Measurements from ENCODE around the gene TRAP1.
"Not testable (repeated sequence)": the region's sequence is repeated elsewhere in the genome, so short reads cannot be mapped to it uniquely, and the experiment has no call there.

The TRAP1 gene

DNA sequence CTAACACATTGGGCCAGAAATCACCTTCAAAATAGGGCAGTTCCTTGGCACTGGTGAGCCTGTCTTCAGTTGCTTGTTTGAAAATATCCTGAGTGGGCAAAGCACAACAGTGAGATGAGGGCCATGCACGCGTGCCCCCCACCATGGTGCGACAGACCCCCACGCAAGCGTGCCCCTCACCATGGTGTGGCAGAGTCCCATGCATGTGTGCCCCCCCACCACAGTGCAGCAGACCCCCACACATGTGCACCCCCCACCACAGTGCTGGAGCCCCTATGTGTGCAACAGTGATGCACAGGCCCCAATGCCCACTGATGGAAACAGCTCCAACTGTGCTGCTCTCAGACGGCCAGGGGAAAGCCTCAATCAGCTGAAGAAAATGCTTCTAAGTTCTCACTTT, 18.8 kb upstream of the TRAP1 start:
- no peak for DNase-seq (ENCODE audit: low spot score)

DNA sequence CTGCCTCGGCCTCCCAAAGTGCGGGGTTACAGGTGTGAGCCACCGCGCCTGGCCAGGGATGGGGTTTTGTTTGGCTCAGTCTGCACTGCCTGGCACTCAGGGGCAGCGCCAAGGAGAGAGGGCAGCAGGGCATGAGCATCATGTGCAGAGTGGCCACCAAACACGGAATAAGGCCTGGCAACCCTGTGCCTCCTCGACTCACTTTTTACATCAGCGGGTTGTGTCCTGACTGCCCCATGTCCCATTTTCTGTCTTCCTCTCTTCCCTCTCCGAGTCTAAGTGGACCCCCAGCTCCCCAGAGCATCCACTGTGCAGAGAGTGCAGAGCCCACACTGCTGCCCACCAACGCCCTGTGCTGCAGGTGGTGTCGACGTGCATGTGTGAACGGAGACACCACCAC, 18.2 kb upstream of the TRAP1 start:
- DNase-seq (ENCODE audit: low spot score), result no peak

DNA sequence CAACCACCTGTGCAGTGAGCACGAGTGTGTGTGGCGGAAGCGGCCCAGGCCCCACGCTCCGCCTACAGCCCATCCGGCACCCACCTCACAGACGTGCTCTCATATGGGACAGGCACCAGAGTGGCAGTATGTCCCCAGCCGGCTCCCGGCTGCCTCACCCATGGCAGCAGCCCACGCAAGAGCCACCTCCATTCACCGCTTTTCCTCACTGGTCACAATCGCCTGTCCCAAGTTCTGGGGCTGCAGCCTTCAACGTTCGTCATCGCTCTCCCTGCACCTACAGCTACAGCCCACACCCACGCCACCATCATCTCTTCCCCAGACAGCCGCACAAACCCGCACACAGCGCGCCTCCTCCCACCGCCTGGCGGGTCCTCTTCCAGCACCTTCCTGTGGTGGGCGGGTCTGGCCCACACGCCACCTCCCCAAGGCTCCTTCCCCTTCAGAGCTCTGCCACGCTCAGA, 17.5 kb upstream of the TRAP1 start:
- DNase-seq (ENCODE audit: low spot score), result no peak

DNA sequence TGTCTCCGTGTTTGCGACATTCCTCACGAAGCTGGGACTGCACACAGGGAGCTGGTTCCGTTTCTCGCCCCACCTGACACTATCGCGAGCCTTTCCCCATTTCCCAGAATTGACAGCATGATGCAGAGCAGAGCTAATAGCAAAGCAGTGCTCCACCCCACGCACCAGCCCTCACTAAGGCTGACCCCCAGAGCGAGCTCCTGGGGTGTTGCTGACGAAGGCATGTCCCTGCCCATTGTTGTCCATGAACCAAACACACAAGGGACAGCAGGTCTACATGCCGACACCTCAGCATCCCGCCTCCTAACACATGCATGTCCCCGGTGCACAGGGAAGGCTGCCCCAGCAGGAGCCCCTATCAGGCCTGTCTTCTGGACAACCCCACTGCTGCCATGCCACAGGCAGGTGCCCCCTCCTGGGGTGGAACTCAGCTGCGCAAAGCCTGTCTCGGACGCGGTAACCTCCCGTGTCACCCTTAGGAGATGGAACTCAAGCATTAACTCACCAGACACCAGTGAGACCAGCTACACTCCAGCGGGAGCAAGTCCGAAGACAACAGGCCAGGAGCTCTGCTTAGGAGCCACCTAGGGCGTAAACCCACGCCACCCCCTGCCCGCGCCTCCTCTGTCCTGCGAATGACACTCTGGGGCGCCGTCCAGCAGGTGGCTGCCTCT, 16.9 kb upstream of the TRAP1 start:
- no peak for DNase-seq (ENCODE audit: low spot score)

DNA sequence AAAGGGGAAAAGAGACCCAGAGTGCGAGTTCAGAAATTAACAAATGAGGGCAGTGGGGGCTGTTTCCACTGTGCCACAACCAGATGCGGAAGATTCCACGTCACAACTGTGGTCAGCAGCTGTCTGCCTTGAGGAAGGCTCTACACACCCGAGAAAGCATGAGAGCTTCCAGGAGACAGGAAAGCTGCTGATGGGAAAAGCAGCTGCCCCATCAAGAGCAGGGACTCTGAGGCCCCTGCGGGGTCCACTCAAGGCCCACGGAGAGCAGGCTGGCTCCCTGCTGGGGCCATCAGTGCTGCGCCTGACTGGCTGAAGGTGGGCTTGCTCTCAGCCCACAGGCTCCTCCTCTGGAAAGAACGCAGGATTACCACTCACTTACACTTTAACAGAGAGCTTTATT, 14.8 kb upstream of the TRAP1 start:
- DNase-seq (ENCODE audit: low spot score), result no peak

DNA sequence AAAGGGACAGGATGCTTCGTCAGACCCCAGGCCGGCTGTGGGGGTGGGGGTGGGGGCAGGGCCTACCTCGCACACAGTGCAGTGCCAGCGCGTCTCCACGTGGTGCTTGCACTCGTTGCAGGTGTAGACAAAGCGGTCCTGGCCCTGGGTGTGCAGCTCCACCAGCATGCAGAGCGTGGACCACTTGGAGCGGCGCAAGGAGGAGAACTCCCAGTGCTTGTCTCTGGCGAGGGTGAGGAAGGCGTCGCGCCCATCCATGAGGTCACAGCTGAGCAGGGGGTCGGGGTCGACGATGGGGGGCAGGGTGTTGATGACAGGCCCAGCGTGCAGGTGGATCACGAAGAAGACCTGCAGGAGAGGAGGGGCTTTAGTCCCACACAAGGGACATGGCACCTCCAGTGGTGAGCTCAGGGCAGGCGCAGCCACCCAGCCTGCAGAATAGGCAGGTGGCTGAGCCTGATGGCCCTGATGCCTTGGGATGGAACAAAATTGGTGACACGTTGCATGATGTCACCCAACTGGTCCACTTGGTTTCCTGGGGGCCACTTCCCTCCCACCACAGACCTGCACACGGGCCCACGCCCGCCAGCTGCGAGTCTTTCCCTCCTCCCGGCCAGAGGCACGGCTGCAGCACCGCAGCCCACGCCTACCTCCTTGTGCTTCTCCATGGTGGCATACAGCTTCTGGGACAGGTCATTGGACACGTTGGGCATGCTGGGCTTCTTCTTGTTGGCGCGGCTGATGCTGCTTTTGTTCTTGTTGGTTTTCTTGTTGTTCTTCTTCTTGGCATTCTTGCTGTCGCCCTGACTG, 14.0 kb upstream of the TRAP1 start:
- no peak for DNase-seq (ENCODE audit: low spot score)

DNA sequence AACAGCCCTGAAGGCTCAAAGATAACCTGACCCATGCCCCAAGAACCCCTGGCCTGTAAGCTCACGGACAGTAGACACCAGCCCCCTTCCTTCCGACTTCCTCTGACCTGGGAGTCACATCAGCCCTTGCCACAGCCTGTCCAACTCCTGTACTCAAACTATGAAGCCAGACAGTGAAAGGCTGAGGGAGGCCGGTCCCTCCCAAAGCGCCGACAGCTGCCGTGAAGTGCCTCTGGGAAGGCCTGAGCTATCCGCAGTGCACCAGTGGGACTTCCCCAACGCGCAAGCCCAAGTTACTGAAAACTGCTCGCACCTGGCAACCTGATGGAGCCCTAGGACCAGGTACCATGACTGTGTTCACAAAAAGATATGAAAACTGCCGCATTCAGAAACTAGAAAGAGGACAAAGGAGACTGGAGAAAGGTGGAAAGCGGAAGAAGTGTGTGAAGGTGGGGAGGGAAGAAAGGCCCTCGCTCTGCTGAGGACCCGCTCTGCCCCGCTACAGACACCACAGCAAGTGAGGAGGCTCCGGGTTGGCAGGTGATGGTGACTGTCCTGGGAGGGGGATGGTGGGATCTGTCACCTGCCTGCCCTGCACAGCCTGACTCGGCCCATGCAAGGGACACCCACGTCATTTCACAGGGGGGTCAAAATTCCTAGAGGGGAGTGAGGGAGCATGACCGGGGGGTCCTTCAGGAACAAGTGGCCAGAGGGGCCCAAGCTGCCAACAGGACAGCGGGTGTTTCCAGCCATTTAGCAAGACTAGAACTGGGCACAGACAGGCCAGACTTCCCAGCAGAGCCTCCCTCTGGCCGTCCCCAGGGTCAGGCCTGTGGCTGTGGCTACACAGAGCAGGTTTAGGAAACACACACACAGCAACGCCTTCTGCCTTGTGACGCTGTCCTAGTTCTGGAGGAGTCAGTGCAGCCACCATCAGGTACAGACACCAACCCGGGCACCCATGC, 13.1 kb upstream of the TRAP1 start:
- no peak for DNase-seq (ENCODE audit: low spot score)

DNA sequence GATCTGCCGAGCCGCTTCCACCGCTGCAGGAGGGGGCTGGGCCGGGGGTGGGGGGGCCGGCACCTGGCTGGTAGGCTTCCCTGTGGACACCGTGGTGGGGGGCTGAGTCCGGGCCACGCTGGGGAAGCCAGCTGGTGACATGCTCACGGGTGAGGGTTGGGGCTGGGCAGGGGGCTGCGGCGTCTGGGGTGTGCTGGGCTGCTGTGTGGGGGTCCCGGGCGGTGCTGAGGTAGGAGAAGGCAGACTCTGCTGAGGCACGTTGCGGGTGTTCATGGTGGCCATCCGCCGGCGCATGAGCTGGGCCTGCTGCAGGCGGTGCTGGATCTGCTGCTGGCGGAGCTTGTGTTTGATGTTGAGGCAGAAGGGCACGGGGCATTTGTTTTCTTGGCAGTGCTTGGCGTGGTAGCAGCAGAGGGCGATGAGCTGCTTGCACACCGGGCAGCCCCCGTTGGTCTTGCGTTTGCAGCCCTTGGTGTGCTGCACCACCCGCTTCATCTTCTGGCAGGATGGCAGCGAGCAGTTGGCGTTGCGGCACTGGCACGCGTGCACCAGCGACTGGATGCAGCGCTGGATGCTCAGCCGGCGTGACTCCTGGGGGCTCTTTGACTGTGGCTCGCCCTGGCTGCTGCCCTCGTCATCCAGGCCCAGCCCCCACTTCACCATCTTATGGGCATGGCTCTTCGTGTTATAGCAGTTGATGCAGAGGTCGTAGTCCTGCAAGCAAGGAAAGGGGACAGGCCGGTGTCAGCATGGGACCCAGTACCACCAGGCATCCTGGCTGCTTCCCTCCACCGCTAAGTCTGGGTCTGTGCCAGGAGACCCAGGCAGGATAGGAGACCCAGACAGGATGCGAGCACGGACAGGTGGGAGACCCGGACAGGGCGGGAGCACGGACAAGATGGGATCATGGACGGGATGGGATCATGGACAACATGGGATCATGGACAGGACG, 12.1 kb upstream of the TRAP1 start:
- DNase-seq (ENCODE audit: low spot score), result no peak

DNA sequence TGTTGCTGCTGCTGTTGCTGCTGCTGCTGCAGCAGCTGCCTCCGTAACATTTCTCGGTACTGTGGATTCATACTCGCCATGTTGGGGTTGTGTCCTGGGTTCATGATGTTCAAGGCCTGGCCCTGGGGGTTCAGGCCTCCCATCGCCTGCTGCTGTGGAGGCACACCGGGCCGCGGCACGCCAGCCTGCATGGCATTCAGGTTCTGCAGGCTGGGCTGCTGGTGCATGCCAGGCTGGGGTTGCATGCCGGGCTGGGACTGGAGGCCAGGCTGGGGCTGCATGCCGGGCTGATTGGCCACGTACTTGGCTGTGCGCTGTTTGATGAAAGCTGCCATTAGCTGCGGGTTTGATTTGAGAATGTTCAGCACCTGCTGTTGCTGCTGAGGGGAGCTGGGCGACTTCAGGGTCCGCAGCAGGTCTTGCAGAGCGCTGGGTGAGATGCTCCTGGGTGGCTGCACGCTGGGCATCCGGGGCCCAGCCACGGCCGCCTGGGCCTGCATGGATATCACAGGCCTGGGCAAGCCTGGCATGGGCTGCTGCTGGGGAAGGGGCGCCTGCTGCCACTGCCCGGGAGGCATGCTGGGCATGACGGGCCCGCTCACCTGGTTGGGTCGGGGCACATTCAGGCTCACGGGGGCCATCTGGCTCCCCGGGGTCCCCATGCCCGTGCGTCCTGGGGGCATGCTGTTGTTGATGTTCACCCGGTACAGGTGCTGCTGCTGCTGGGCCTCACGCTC, 11.3 kb upstream of the TRAP1 start:
- no peak for DNase-seq (ENCODE audit: low spot score)

DNA sequence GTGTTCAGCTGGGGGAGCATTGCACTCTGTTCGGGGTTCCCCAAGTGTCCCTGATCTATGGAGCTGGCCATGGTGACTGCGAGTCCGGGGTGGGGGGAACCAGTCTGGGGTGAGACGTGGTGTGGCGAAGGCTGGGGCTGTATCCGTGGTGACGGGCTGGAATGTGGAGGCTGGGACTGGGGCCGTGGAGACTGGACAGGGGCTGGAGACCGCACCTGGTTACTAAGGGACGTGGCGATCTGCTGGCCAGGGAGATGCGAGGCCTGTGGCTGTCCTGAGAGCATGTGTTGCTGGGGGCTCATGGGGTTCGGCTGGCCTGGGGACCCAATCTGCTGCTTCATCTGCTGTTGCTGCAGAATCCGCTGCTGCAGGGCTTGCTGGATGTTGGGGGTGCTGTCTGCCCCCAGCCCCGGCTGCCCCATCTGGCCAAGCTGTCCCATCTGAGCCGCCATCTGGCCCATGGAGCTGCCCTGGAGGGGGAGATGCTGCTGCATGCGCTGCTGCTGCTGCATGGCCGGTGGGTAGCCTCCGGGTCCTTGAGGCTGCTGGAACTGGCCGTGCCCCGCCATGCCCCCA, 10.6 kb upstream of the TRAP1 start:
- DNase-seq (ENCODE audit: low spot score), result no peak

DNA sequence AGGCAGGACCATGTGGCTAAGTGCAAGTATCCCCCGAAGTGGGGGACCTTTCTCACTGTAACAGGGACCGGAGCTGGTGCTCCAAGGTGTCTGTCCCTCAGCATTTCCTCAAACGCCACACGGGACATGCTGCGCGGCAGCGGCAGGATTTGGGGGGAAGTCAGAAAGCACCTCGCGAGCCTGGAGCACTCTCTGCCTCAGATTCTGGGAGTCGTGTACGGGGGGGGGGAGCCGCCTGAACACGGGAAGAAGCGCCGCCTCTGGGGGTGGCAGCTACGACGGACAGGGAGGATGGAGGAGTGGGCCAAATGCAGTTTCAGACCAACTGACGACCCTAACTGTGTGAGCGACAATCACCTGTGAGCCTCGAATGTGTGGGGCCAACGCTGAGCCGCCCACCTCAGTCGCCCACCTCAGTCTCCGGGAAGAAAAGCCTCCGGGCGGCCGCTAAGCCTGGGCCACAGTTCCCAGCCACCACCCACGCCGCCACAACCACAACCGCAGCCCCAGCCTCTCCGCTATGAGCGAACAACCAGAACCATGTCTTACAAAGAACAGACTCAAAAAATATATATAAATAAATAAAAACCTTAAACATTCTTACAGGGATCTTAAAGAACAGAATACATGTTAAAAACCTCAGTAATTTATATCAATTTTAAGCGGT, 8.8 kb upstream of the TRAP1 start:
- no peak for DNase-seq (ENCODE audit: low spot score)

DNA sequence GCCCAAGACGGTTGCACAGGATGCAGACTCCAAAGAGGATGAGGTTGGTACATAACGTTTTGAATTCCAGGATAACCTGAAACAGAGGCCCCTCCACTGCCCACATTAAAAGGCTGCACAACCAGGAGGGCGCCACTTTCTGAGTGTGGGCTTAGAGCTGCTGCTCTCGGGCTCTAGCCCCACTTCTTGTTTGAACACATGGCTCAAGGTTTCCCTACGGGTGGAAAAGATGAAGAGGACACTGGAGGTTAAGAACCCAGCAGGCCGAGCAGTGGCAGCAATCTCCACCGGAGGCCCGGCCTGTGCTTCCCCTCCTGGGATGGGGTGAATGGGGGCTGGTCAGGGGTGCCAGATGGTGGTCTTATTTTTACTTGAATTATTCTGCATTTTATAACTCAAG, 8.0 kb upstream of the TRAP1 start:
- DNase-seq (ENCODE audit: low spot score), result no peak

DNA sequence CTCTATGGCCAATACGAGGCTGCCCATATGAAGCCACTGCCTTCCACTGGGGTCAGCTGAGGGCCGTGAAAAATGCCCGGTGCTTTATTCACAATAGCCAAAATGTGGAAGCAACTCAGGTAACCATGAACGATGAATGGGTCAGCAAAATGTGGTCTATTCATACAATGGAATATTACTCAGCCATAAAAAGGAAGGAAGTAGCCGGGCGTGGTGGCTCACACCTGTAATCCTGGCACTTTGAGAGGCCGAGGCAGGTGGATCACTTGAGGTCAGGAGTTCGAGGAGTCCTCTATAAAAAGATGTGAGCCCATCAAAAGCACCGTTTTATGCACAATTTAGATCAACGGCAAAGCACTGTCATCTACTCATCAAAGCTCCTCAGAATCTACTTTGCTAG, 5.2 kb upstream of the TRAP1 start:
- no peak for DNase-seq (ENCODE audit: low spot score)

DNA sequence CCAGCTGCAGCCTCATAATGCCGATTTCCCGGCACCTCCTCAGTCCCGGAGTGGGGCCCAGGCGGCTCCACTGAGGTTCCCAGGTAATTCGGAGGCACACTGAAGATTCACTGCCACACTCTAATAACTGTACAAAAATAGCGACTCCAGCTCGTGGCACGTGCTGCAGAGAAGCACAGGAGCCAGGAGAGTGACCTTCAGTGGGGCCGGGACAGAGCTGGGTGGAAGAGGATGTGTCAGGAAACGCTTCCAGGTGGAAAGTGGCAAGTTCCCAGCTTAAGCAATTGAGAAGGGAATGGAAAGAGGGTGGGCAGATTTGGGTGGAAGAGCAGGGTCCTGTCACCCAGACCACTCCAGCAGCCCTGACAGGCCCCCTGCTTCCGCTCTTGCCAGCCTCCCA, 3.1 kb upstream of the TRAP1 start:
- DNase-seq (ENCODE audit: low spot score), result no peak

DNA sequence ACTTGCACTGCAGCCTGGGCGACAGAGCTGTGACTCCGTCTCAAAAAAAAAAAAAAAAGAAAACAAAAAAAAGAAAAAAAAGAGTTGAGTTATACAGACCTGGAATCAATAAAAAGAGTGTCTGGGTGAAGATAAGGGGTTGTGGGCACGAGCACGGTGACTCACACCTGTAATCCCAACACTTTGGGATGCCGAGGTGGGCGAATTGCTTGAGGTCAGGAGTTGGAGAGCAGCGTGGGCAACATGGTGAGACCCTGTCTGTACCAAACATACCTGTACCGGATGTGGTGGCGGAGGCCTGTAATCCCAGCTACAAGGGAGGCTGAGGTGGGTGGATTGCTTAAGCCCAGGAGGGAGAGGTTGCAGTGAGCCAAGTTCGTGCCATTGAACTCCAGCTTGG, 1.3 kb upstream of the TRAP1 start:
- no peak for DNase-seq (ENCODE audit: low spot score)

DNA sequence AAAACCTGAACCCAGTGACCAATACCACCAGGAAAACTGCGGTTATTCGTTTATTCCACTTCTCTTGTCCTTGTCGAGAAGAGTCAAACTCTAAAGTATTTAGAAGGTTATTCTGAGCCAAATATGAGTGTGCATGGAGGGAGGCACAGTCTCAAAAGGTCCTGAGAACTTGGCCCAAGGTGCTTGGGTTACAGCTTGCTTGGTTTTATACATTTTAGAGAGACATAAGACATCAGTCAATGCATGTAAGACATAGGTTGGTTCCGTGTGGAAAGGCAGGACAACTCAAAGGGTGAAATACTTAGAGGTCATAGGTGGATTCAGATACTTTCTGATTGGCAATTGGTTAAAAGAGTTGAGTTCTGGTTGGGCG, 681 bp upstream of the TRAP1 start:
- DNase-seq (ENCODE audit: low spot score), result no peak

DNA sequence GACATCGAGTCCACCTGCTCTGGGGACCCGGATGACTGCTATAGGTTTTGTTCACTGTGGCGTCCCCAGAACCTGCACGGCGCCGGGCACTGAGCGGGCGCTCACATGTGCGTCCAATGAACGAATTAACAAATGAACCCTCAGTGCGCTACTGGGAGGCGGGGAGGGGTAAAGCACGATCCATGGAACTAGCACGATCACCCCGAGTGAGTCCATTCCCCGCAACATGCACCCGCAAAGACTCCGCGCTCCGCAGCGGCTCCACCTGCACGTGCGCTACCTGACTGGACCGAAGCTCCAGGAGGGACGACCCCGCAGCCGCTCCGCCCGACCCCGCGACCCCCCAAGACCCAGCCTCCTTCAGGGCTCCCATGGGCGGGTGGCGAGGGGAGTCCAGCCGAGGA, 491 bp downstream of the TRAP1 start:
- peak; percentile 21 for DNase-seq (ENCODE audit: low spot score)

DNA sequence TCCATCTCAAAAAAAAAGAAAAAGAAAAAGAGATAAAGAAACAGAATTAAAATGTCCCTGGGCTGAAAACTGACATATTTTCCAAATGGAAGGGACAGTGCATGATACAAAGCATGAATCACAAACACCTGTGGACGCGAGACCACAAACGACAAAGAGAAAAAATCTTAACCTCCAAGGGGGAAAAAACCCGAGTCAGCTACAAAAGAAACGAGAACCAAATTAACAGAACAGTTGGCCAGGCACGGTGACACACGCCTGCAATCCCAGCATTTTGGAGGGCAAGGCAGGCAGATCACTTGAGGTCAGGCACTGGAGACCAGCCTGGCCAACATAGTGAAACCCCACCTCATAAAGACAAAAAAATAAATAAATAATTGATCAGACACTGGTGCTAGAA, 1.9 kb downstream of the TRAP1 start:
- DNase-seq (ENCODE audit: low spot score), result no peak

DNA sequence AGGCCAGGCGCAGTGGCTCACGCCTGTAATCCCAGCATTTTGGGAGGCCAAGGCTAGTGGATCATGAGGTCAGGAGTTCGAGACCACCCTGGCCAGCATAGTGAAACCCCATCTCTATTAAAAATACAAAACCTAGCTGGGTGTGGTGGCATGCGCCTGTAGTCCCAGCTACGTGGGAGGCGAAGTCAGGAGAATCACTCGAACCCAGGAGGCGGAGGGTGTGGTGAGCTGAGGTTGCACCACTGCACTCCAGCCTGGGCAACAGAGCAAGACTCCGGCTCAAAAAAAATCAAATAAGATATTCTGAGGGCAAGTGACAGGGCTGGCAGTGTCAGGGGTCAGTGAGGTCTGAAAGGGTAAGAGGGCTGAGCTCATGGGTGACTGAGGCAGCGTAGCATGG, 2.9 kb downstream of the TRAP1 start:
- DNase-seq (ENCODE audit: low spot score), result not testable (repeated sequence)

All from SK-N-DZ (cell line).